HG03039 (cell line): ENCODE data around the gene TBX10.

Experiments
- ATAC-seq: cut with Tn5 transposase; IDR thresholded peaks from one replicate; pipeline ENCODE4 v1.9.1; 2021; ENCODE audit warnings: mild to moderate bottlenecking, moderate library complexity; ENCODE audit not compliant: unreplicated experiment

TBX10 gene

DNA sequence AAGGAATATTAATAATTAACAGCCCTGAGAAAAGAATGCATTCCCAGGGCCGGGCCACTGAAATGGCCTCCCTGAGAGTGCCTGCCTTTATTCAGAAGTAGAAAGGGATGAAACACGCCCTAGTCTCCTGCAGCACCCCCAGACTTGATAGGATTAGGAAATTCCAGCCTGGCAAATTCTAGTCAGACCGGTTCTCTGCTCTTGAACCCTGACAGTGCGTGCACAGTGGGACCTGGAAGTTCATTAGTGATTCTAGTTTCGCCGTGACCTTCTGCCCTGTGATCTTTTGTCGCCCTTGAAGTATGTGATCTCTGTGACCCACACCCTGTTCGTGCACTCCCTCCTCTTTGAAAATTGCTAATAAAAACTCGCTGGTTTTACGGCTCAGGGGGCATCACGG, 58.1 kb downstream of the TBX10 start:
- ATAC-seq = no peak
